SK-N-SH treated with all-trans-retinoic acid at 6 μM for 48 hours (cell line): ENCODE measurements around the gene HOXD12.

Experiments used
- ARNTL ChIP-seq: fragments of 450-650 bp; formaldehyde crosslinking; IDR thresholded peaks from 2 replicates; pipeline ENCODE4 v1.5.0; 2020; ENCODE audit warnings: low read depth, mild to moderate bottlenecking, moderate library complexity, borderline replicate concordance
- POU6F1 ChIP-seq: fragments of 250-450 bp; sonication (Bioruptor Pico); IDR thresholded peaks from 2 replicates; pipeline ENCODE4 v1.8.0; 2021; ENCODE audit warnings: low read depth, mild to moderate bottlenecking, moderate library complexity, borderline replicate concordance
- ZFP30 ChIP-seq: fragments of 450-650 bp; formaldehyde crosslinking; IDR thresholded peaks from 2 replicates; pipeline ENCODE4 v1.5.0; 2022; ENCODE audit warnings: mild to moderate bottlenecking, moderate library complexity
- ZNF8 ChIP-seq: fragments of 450-650 bp; formaldehyde crosslinking; IDR thresholded peaks from 2 replicates; pipeline ENCODE4 v1.5.0; 2020; ENCODE audit warnings: mild to moderate bottlenecking, moderate library complexity

- TF ChIP-seq ARNTL, result no peak
- TF ChIP-seq ZNF8 (CRISPR knock-in tag), result no peak
- no peak for TF ChIP-seq ZFP30 (CRISPR knock-in tag)
- no peak for TF ChIP-seq POU6F1 (CRISPR knock-in tag)
Observed at GRCh38 chr2:176093898-176094249, 5.7 kb upstream of the HOXD12 start.
